Thymus (tissue), 11 donors: ENCODE results near the gene SIM2. TPM values are rescaled to one million over a fixed set of nuclear protein-coding genes. Genes with fewer than 3 reads are reported as not detected.
"Not testable (repeated sequence)": the region's sequence is repeated elsewhere in the genome, so short reads cannot be mapped to it uniquely, and the experiment has no call there.

Experiments
- DNase-seq, 9 donors: peaks; one replicate each; pipeline ENCODE4 v3.0.0-alpha.2; 2013; ENCODE audit warnings: low spot score in 9 of 9, low read depth in 6 of 9, missing footprints in 1 of 9
- H3K27ac ChIP-seq, 2 donors: one replicate each; pipeline ENCODE4 v1.5.1; 2013; ENCODE audit warnings: control low read depth in 1 of 2, low read depth in 1 of 2, low read length in 1 of 2, mild to moderate bottlenecking in 1 of 2, moderate library complexity in 1 of 2
- H3K27me3 ChIP-seq, 2 donors: one replicate each; pipeline ENCODE4 v1.5.1; 2013; ENCODE audit warnings: low read length in 1 of 2; ENCODE audit not compliant: control insufficient read depth in 2 of 2, insufficient read depth in 1 of 2
- H3K36me3 ChIP-seq, 2 donors: one replicate each; pipeline ENCODE4 v1.5.1; 2013; ENCODE audit warnings: low read length in 1 of 2, mild to moderate bottlenecking in 1 of 2, moderate library complexity in 1 of 2; ENCODE audit not compliant: control insufficient read depth in 2 of 2, insufficient read depth in 2 of 2
- H3K4me1 ChIP-seq, 2 donors: one replicate each; pipeline ENCODE4 v1.5.1; 2013; ENCODE audit warnings: low read length in 2 of 2; ENCODE audit not compliant: control insufficient read depth in 2 of 2, insufficient read depth in 2 of 2
- H3K4me3 ChIP-seq, 2 donors: one replicate each; pipeline ENCODE4 v1.5.1; 2013; ENCODE audit warnings: low read length in 2 of 2, control low read depth in 1 of 2, mild to moderate bottlenecking in 1 of 2
- H3K9me3 ChIP-seq, 2 donors: one replicate each; pipeline ENCODE4 v1.5.1; 2013; ENCODE audit warnings: low read length in 1 of 2, mild to moderate bottlenecking in 1 of 2; ENCODE audit not compliant: control insufficient read depth in 2 of 2, insufficient read depth in 1 of 2
- WGBS: extraction: QIAGEN DNeasy Blood & Tissue Kit; methylation state at CpG from one replicate; pipeline ENCODE4 v1.1.7; 2013; 5-methylcytosine and 5-hydroxymethylcytosine counted together
- polyA plus RNA-seq: library from polyadenylated mRNA; stranded (reverse); fragments of 200-250 nt; gene quantifications from one replicate; pipeline ENCODE4 v1.2.3, GENCODE V29; 2013
- total RNA-seq: library from RNA; stranded (reverse); fragments of 120-200 nt; gene quantifications from one replicate; pipeline ENCODE4 v1.2.4, GENCODE V29; 2013
- donor health status: healthy.

The SIM2 gene
- total and polyA plus RNA-seq, 2 donors, result 0.07 TPM; not detected in 1

GRCh38 chr21:36663033-36663855, 35.7 kb upstream of the SIM2 start:
- DNase-seq, result no peak
- Histone ChIP-seq H3K27ac (no peak overlapping the region), H3K27me3 (peaks cover 0 to 23% of the 10 kb centered on the region in 2 donors), H3K4me1 (no peaks in the 10 kb centered on the region), H3K4me3 (no peak overlapping the region), H3K9me3 (no peaks in the 10 kb centered on the region), H3K36me3 (no peaks in the 10 kb centered on the region)
- WGBS, result 57% methylated on average over 18 of the region's 18 CpGs

DNA sequence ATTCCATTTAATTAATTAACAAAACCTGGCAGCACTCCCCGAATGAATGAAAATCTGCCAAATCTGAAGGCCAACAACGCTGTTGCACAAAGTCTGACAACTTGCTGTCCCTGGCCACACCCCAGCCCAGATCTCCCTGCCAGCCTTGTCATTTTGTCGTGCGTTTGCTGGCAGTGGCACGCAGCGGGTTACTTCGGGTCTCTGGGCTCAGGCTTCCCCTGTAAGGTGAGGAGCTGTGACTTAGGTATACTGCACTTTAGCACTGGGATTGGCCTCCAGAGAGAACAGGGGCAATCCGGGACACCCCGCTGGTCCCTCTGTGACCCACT, 34.3 kb upstream of the SIM2 start:
- no peaks in the 10 kb centered on the region for H3K9me3 ChIP-seq

DNA sequence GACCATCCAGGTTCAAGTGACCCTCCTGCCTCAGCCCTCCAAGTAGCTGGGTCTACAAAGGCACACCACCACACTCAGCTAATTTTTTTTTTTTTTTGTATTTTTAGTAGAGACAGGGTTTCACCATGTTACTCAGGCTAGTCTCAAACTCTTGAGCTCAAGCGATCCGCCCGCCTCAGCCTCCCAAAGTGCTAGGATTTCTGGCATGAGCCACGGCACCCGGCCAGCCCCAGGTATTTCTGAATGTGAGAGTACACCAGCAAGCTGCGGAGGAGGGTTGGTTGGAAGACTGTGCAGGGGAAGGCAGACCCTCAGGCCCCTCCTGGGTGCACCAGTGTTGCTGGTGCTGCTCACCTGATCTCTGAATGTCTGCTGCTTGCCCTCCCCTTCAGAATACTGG, 33.1 kb upstream of the SIM2 start:
- H3K4me3 ChIP-seq, result no peak overlapping the region
- no peaks in the 10 kb centered on the region for H3K36me3 ChIP-seq
- no peaks in the 10 kb centered on the region for H3K4me1 ChIP-seq
- H3K27me3 ChIP-seq, result peaks cover 0 to 34% of the 10 kb centered on the region in 2 donors
- H3K9me3 ChIP-seq, result no peaks in the 10 kb centered on the region
- WGBS, result 97% methylated on average over 6 of the region's 6 CpGs
- no peak for DNase-seq
- no peak overlapping the region for H3K27ac ChIP-seq

More for the DNA sequence above, 34.3 kb upstream of the SIM2 start:
- no peaks in the 10 kb centered on the region for H3K36me3 ChIP-seq
- H3K4me1 ChIP-seq, result no peaks in the 10 kb centered on the region
- no peak overlapping the region for H3K27ac ChIP-seq
- no peak for DNase-seq
- peaks cover 0 to 36% of the 10 kb centered on the region in 2 donors for H3K27me3 ChIP-seq
- no peak overlapping the region for H3K4me3 ChIP-seq
- 88% methylated on average over 9 of the region's 9 CpGs for WGBS

DNA sequence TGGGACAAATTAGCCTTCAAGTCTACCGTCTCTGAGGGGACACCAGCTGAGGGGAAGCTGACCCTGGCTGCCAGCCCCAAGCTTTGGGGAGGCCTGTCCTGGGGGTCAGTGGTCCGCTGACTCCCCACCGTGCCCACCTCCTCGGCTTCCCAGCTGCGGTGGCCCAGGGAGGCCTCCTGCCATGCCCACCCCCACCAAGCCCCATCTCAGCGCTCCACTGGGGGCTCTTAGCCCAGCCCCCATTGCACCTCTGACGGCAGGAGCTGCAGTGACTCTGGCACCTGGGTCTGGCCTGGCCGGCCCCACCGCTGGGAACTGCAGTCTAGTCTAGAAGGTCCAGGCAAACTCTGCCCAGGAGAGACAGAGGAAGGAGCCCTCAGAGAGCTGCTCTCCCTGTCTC, 30.2 kb upstream of the SIM2 start:
- no peaks in the 10 kb centered on the region for H3K36me3 ChIP-seq
- no peak overlapping the region for H3K27ac ChIP-seq
- WGBS, result 78% methylated on average over 9 of the region's 9 CpGs
- no peaks in the 10 kb centered on the region for H3K4me1 ChIP-seq
- no peaks in the 10 kb centered on the region for H3K9me3 ChIP-seq
- no peak for DNase-seq
- no peak overlapping the region for H3K4me3 ChIP-seq
- H3K27me3 ChIP-seq, result peaks cover 0 to 31% of the 10 kb centered on the region in 2 donors

GRCh38 chr21:36671836-36672235, 27.1 kb upstream of the SIM2 start:
- peaks cover 2 to 34% of the 10 kb centered on the region in 2 donors for H3K27me3 ChIP-seq
- H3K9me3 ChIP-seq, result no peaks in the 10 kb centered on the region
- H3K4me1 ChIP-seq, result no peaks in the 10 kb centered on the region
- WGBS, result 96% methylated on average over 2 of the region's 2 CpGs
- H3K36me3 ChIP-seq, result no peaks in the 10 kb centered on the region
- no peak overlapping the region for H3K27ac ChIP-seq
- no peak overlapping the region for H3K4me3 ChIP-seq
- no peak for DNase-seq

GRCh38 chr21:36672296-36672695, 26.6 kb upstream of the SIM2 start:
- not testable (repeated sequence) for H3K4me3 ChIP-seq, H3K9me3 ChIP-seq, DNase-seq, H3K27ac ChIP-seq, H3K36me3 ChIP-seq, H3K4me1 ChIP-seq
- H3K27me3 ChIP-seq, result peaks cover 2 to 34% of the 10 kb centered on the region in 2 donors
- WGBS, result 82% methylated on average over 2 of the region's 2 CpGs

DNA sequence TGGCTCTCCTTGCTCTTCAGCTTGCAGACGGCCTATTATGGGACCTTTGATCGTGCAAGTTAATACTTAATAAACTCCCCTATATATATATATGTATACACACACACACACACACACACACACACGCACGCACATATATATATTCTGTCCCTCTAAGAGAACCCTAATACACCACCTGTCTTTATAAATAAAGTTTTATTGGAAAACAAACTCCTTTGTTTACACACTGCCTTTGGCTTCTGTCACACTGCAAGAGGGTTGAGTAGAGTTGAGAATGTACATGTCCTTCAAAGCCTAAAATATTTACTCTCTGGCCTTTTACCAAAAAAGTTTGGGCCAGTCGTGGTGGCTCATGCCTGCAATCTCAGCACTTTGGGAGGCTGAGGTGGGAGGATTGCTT, 26.2 kb upstream of the SIM2 start:
- whole genome bisulfite sequencing, result 89% methylated on average over 5 of the region's 5 CpGs
- no peak overlapping the region for H3K4me3 ChIP-seq
- no peaks in the 10 kb centered on the region for H3K4me1 ChIP-seq
- H3K27ac ChIP-seq, result no peak overlapping the region
- no peak for DNase-seq
- no peaks in the 10 kb centered on the region for H3K9me3 ChIP-seq
- peaks cover 2 to 34% of the 10 kb centered on the region in 2 donors for H3K27me3 ChIP-seq
- no peaks in the 10 kb centered on the region for H3K36me3 ChIP-seq

DNA sequence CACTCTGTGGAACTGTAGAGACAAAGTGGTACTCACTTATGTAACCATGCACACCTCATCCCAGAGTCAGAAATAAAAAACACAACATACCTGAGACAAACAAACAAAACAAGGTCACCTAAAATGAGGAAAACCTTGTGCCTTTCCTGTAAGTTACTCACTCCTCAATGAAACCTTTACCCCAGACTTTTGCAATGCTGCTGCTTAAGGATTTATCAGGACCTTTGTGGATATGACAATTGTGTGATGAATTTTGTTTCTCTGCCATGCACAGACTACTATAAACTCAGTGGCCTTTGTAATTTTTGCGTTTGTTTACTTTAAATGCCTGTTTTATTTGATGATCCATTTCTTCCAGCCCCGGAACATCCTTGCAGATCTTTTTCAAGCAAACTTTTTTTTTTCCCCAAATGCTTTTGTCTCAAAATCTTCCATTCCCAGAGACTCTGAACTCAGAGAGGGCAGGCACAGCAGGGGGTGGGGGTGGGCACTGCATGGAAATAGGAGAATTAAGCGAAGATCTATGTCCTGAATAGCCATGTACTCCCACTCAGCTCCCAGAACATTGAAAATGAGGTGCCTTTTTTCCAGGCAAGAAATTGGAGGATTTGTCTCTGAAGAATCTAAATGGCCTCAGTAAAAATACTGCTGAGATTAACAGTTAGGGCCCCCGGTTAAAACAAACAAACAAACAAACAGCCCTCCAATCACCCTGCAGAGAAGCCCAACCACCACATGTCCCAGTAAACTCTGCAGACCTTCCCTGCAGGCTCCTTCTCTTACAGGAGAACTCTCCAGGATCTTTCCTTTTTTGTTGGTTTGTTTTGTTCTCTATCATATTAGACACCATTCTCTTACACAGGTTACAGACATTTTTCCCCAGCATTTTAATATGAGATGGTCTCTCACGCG, 22.6 kb upstream of the SIM2 start:
- 66% methylated on average over 6 of the region's 6 CpGs for WGBS
- H3K27me3 ChIP-seq, result peaks cover 2 to 23% of the 10 kb centered on the region in 2 donors
- no peak overlapping the region for H3K4me3 ChIP-seq
- H3K27ac ChIP-seq, result no peak overlapping the region
- no peaks in the 10 kb centered on the region for H3K4me1 ChIP-seq
- H3K36me3 ChIP-seq, result no peaks in the 10 kb centered on the region
- peaks cover 0 to 5% of the 10 kb centered on the region in 2 donors for H3K9me3 ChIP-seq
- no peak for DNase-seq

DNA sequence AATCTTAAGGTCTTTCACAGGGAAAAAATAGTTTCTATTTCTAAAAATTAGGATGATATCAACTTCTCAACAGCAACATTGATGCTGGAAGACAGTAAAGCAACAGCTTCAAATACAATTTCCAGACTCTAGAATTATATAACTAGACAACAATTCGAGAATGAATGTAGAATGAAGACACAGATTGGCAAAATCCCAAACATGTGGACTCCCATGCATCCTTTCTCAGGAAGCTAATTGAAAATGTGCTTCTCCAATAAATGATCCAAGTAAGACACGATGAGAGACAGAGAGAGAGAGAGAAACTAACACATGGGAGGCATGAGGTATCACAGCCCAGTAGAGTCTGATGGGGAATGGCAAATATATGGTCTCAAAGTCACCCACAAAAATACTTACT, 21.5 kb upstream of the SIM2 start:
- Histone ChIP-seq H3K4me3 (no peak overlapping the region), H3K27ac (no peak overlapping the region), H3K36me3 (no peaks in the 10 kb centered on the region), H3K4me1 (no peaks in the 10 kb centered on the region), H3K9me3 (peaks cover 0 to 5% of the 10 kb centered on the region in 2 donors), H3K27me3 (peaks cover 2 to 20% of the 10 kb centered on the region in 2 donors)
- 81% methylated on average over 2 of the region's 2 CpGs for WGBS
- no peak for DNase-seq
